Inferior parietal cortex (tissue), 1 donor: ENCODE data around the gene OSER1.
A peak's percentile ranks its signal among the peaks of the same experiment; 100 is the strongest.
"Not testable (repeated sequence)": the region's sequence is repeated elsewhere in the genome, so short reads cannot be mapped to it uniquely, and the experiment has no call there.

Experiments
- DNase-seq: peaks from one replicate; pipeline ENCODE4 v3.0.0-alpha.2; 2016; ENCODE audit errors: extremely low spot score

Gene OSER1

DNA sequence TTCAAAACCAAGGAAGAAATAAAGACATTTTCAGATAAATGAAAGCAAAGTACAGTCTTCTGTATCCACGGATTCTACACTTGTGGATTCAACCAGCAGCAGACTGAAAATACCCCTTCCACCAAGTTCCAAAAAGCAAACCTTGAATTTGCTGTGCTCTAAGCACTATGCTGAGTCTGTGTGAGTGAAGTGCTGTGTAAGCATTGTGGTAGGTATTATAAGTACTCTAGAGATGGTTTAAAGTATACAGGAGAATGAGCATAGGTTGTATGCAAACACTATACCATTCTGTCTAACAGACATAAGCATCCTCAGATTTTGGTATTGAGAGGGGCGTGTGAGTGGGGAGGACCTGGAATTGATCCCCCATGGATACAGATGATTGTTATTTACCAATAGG, 9.6 kb downstream of the OSER1 start:
- no peak for DNase-seq

DNA sequence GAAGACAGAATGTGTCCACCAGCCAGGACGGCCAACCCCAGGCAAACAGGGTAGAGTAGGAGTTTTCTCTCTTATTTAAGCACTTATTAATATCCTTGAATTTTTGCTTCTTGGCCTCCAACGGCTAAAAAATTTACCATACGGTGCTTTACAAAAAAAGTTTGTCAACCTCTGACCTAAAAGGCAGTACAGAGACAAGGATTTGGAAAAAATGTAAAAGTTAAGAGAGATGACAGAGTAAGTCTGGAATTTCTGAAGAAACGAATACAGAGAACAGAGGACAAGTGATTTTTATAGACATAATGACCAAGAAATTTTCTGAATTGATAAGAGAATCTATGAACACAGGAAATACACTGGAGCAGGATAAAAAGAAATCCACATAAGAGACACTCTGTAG, 10.2 kb downstream of the OSER1 start:
- no peak for DNase-seq

DNA sequence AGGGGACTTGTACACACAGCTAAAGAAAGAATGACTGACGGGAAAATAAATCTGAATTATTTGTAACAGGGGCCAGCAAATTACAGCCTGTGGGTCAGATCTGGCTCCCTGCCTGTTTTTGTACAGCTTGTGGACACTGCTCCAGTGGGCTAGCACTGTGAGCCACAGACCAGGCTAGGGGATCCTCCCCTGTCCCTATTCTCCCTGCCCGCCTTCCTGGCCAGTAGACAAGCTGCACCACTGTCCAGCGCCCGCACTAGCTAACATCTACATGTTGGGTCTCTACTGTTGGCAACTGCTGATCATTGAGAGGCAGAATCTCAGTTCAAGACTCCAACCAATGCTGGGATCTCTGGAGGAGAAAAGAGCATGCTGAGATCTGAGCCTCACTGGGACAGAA, 10.7 kb downstream of the OSER1 start:
- DNase-seq: no peak

DNA sequence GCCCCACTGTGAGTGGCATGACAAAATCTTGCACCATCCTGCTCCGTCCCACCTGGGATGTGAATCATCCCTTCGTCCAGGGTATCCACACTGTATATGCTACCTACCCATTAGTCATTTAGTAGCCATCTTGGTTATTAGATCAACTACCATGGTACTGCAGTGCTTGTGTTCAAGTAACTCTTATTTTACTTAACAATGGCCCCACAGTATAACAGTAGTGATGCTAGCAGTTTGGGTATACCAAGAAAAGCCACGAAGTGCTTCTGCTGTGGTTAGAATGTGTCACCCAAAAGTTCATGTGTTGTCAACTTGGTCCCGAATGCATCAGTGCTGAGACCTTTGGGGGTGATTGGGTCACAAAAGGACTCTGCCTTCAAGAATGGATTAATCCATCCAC, 11.7 kb downstream of the OSER1 start:
- DNase-seq: no peak

DNA sequence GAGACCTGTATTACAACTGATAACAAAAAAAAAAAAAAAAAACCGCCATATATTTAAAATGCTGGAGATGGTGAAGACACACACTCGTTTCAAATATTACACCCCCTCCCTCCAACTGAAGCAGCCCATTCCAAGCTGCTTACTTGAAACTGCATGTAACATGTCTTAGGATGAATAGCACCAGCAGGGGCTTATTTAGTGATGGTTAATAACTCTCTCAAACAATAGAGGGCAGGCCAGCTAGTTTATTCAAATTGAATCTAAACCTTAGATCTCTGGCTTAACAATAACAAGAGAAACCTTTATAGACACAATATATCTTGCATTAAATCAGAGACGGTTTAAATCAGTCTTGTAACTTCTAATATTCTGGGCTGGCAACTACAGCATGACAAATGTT, 14.3 kb downstream of the OSER1 start:
- no peak for DNase-seq

DNA sequence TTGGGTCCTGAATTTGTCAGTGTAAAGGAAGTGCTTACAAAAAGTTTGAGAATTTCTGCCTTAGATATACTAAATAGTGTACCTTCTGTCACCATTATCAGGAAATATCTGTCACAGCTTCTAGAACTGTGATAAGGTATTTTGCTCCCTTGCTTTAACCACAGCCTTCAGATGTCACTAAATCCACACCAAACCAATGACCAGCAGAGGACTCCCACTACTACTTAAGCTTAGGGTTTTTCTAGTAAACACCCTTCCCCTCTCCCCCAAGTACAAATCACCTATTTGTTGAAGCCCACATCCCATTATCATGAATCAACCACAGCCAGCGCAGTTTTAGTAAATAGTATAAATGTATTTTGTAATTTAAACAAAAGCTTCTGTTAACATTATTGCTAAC, 15.0 kb downstream of the OSER1 start:
- DNase-seq: no peak

DNA sequence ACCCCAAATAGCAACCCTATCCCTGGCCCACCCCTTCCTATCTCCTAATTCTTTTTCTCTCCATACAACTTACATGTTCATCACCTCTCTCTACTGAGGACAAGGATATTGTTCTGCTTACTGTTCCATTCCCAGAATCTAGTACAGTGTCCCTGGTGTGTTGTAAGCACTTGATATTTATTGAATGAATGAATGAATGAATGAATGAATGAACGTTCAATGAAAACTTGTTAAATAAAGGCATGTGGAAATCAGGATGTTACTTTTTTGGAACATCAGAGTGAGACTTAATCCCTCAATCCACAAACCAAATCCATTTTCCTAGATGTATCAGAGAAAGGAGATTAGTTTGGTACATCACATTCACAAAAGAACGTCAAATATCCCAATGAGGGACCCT, 16.8 kb downstream of the OSER1 start:
- DNase-seq: no peak

DNA sequence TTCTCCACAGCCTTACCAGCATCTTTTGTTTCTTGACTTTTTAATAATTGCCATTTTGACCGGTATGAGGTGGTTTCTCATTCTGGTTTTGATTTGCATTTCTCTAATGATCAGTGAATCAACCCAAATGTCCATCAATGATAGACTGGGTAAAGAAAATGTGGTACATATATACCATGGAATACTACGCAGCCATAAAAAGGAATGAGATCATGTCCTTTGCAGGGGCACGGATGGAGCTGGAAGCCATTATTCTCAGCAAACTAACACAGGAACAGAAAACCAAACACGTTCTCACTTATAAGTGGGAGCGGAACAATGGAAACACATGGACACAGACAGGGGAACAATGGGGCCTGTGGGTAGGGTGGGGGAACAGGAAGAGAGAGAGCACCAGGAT, 18.9 kb downstream of the OSER1 start:
- DNase-seq: not testable (repeated sequence)

DNA sequence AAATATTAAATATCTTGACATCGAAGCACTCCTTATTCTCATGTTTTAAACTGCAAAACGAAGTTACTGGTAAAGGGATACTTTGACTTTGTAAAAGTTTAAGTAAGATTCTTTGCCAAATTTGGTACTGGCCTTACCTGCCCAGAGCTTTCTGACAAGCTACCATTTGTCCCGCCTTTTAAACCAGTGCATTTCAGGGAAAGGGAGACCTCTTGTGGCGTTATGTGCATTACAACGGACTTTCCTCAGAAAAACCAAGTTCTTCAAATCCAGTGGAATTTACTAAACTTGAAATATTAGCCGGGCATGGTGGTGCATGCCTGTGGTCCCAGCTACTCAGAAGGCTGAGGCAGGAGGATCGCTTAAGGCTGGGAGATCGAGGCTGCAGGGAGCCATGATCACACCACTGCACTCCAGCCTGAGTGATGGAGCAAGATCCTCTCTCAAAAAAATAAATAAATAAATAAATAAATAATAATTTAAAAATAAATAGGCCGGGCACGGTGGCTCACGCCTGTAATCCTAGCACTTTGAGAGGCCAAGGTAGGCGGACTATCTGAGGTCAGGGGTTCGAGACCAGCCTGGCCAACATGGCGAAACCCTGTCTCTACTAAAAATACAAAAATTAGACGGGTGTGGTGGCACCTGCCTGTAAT, 20.2 kb downstream of the OSER1 start:
- peak; percentile 74 for DNase-seq

DNA sequence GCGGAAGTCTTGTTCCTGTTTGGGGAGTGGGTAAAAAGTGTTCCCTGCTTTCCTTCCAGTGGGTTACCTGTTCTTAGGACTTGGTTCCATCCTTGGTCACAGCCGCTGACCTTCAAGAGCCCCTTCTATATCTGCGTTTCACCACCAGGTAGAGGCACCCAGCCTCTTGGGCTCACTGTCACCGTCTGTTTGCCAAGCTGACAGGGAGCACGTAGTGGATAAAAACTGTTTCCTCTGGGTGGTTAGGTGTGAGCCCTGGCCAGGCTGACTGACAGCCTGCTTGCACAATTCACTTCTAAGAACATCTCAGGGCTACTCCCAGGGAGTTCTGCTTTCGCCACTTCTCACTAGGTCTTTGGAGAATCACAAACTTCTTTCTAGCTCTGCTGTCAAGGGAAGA, 21.8 kb downstream of the OSER1 start:
- no peak for DNase-seq

DNA sequence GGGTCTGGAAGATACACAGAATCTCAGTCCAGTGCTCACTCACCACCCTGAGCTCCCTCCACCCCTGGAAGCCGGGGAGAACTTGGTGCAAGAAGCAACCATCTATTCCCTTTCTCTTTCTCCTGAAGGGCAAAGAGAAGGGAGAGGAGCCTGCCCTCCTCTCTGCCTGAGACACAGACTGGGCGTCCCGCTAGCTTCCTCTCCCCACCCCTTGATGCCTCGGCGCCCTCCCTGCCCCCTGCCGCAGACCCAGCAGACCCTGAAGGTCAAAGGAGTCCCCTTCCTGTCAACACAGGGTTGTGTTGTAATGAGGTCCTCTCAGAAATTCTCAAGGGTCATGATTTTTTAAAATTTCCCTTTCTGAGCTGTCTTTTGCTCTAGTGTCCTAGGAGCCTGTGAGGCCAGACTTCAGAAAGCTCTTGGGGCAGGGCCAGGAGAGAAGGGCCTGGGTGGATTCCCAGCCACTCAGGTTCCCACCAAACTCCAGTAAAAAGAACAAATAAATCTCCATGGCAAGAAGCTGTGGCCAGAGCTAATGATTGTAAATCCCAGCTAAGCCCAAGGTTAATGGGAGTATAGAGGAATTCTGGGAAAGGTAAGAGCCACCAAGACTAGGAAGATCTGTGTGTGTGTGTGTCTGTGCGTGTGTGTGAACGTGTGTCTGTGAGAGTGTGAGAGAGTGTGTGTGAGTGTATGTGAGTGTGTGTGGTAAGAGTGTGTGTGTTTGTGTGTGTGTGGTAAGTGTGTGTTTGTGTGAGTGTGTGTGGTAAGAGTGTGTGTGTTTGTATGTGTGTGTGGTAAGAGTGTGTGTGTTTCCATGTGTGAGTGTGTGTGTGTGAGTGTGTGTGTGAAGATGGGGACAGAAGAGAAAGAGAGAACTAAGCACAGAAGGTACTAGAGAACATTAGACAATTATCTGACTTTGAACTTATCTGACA, 22.5 kb downstream of the OSER1 start:
- DNase-seq: no peak

DNA sequence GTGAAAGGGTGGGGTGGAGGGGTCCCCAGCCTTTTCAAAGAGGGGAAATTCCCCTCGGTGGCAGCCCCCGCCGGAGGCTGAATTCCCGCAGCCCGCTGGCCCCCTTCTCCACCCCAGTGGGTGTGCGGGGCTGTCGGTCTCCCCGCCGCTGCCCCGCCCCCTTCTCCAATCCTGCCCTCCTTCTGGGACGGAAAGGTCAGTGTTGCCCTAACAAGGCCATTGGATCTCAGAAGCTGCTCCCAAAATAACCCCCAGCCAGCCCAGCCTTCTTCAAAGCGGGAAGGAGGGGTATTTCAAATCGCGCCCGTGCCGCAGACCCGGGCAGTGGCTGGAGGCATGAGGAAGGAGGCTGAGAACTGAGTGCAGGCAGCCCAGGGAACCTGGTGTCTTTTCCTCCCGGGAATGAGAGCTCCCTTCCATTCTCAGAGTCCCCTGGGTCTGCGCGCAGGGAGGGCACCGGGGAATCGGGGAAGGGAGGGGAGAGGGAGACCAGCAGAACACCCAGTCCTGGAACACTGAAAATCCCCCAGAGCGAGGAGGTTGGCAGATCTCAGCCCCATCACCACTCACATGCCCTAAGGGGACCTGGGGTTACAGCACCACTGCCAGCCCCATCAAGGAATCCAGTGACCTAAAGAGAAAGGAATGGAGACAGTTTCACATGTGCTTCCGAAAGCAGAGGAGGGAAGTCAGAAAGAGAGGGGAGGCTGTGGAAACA, 23.4 kb downstream of the OSER1 start, which contains the start of gene JPH2:
TSS of gene JPH2 (minus strand) at position 135 of the 718 bp plus-strand sequence. CDS start 483 bp downstream, outside the sequence.
- no peak for DNase-seq

DNA sequence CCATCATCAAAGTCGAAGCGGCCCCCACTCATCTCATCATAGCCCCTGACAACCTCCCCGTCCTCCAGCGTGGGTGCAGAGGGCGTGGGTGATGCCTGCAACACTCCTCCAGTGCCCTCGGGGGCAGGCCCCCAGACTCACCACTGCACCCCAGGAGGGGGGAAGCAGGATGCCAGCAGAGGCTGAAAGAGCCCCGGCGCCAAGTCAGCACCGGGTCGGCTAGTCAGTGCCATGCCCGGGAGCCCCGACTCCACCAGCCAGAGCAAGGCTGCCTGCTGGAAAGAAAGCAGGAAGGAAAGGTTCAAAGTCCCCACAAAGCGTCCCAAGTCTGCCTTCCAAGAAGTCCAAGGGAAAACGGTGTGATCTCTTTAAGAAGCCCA, 23.9 kb downstream of the OSER1 start:
- no peak for DNase-seq

DNA sequence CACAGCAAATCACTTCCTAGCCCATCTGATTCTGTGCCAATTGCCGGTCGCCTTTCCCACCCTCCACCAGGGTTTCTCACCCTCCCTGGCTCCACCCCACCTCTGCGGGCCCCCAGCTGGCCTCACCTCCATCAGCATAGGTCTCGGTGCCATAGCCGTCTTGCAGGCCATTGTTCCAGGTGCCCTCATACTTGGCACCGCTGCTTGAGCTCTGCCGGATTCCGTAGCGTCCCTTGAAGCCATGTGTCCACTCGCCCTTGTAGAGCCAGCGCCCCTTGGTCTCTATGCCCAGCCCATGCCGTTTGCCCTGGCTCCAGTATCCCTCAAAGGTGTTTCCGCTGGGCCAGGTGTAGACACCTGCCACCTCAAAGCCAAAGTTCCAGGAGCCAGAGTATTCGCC, 24.4 kb downstream of the OSER1 start:
- no peak for DNase-seq

DNA sequence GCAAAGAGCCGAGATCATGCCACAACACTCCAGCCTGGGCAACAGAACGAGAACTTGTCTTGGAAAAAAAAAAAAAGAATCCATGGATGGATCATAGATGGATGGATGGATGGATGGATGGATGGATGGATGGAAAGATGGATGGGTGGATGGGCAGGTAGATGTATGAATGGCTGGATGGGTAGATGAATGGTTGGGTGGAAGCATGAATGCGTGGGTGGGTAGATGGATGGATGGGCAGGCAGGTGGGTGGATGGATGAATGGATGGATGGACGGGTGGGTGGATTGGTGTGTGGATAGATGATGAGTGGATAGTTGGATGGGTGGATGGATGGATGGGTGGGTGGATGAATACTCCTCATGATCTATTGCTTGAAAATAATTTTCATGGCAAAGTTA, 25.0 kb downstream of the OSER1 start:
- DNase-seq: no peak

DNA sequence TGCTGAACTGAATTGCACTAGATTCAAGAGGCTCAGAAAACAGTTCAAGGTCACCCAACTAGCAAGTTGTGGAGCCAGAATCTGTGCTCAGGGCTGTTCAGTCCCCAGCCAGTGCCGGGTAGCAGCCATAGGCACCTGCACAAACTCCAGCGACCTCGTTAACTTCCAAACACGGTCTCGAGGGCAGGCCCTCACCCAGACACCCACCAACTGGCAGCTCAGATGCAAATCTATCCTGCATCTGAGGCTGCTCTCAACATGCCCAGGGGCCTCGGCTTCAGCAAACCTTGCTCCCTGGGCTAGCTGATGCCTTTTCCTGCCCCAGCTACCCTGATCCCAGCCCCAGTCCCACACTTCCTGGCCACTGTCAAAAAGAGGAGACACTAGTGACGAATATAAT, 27.3 kb downstream of the OSER1 start:
- no peak for DNase-seq

DNA sequence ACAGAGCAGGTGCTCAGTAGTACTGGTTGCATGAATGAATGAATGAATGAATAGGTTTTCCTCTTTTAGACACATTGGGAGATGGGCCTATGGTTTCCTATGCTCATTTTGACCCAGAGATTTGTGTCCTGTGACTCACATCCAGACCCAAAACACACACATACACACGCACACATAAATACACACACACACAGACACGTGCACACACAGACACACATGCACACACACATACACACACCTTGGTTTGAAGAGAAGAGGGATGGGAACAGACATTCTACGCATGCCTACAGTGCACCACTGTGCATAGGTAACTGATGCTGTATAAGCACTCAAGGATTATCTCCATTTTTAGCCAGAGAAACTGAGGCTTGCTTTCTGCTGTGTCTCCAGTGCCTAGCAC, 27.7 kb downstream of the OSER1 start:
- DNase-seq: no peak

DNA sequence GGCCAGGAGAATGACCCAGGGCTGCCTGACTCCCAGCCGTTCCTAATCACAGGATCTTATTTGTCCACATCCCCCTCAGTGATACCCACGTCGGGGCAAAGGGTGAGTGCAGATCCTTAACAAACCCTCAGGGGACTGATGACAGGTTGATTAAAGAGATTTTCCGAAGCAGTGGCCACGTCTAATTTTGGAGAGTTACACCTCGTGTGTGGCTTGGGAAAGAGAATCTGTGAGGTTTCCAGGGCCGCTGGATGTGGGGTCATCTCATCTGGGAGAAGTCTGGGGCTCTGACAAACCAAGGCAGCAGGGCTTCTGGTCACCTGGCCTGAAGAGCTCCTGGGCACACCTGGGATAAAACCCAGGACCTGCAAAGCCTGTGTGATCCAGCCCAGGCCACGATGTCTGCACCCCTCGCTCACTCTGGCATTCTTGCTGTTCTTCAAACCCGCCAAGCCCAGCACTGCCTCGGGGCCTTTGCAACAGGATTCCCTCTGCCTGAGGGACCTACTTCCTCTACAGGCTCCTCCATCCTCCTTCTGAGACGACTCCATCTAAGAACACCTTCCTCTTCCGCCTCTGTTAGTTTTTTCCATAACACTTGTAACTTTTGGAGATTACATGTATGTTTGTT, 28.3 kb downstream of the OSER1 start:
- DNase-seq: no peak

DNA sequence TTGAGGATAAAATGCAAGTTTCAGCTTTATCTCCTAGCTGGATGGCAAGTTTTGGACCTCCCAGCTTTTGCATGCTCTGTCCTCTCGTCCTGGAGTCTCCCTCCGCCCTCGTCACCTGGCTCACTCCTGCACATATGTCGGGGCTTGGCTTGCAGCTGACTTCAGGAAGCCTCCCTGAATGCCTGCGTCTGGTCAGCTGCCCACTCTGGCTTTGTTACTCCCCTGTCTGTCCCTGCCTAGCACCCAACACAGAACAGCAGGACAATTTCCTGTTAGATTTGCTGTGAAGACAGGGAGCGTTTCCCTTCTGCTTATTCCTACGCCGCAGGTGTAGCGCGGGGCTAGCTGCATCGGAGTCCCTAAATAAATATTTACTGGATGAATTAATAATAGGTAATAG, 29.0 kb downstream of the OSER1 start:
- no peak for DNase-seq

DNA sequence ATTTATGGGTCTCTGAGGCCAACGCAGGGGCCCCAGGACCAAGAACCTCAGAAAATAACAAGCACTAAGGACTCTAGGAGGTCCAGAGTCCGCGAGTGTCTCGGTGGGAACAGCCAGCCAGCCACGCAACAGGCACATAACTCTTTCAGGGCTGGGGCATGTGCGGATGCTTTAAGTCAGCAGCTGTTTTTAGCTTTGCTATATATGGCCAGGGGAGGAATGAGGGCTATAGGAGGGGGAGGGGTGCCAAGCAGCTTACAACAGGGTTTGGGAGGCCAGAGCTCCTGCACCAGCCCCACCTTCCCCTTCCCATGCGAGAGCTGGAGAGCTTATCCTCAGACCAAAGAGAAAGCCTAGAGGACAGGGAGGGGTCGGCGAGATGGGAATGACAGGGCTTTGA, 29.8 kb downstream of the OSER1 start:
- no peak for DNase-seq

DNA sequence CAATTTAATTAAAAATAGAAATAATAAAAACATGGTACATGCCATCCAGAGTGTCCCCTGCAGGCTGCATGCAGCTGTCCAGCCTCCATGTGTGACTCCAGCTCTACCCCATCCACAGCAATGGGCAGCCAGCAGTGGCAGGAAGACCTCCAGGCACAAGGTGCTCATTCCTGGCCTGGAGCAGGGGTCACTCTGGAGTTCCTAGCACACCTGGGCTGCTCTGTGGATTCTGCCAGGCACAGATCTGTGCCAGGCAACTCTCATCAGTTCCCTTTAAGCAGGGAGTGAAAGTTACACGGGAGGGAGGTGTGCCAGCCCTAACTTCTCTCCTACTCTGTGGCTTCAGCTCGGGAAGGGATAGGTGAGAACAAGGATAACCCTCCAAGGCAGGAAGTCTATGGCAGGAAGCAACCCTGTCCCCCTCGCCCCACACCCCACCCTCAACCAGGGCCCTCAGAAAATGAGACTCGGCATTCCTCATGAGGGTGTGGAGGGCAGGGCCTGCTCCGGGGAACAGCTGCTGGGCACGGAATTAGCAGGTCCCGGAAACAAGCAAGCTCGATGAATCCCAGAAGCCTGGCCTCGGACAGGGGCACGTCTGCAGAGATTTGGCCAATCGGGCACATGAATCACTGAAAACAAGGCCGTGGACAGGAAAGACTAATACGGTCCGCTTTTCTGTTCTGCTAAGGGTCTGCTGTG, 33.6 kb downstream of the OSER1 start:
- DNase-seq: no peak
